Stimulated activated CD8-positive, alpha-beta memory T cell treated with anti-CD3 and anti-CD28 coated beads, Interleukin-15, amount 100 ng/mL, for 4 hours (primary cell): Measurements from ENCODE around the gene FCER1G.
"Not testable (repeated sequence)": the region's sequence is repeated elsewhere in the genome, so short reads cannot be mapped to it uniquely, and the experiment has no call there.

Experiments used
- DNase-seq, 2 donors: peaks; one replicate each; pipeline ENCODE4 v3.0.0-alpha.2; 2020; ENCODE audit warnings: low read depth in 2 of 2

FCER1G gene

GRCh38 chr1:161229896-161230295 is 14.8 kb downstream of the FCER1G start:
- DNase-seq: no peak

- DNase-seq: no peak
These were observed 15.7 kb downstream of the FCER1G start for GRCh38 chr1:161230762-161231161.

GRCh38 chr1:161233102-161233501 is 18.0 kb downstream of the FCER1G start:
- no peak for DNase-seq

- no peak for DNase-seq
These were observed 21.1 kb downstream of the FCER1G start for GRCh38 chr1:161235957-161236775.

GRCh38 chr1:161238039-161238473 is 23.0 kb downstream of the FCER1G start, which contains the start of gene NR1I3:
Gene NR1I3, minus strand, starts transcription at chr1:161238203. Its CDS starts 1,638 bp downstream, at chr1:161236565.
- no peak for DNase-seq

GRCh38 chr1:161241682-161242081 is 26.6 kb downstream of the FCER1G start:
- DNase-seq: no peak

GRCh38 chr1:161242313-161242712 is 27.2 kb downstream of the FCER1G start:
- DNase-seq: no peak

- DNase-seq: no peak
These were observed 29.8 kb downstream of the FCER1G start for GRCh38 chr1:161244888-161245287.

- DNase-seq: not testable (repeated sequence)
These were observed 35.0 kb downstream of the FCER1G start for GRCh38 chr1:161250100-161250499.

- DNase-seq: no peak
These were observed 35.7 kb downstream of the FCER1G start for GRCh38 chr1:161250829-161251228.

- no peak for DNase-seq
These were observed 36.5 kb downstream of the FCER1G start for GRCh38 chr1:161251579-161251978.

GRCh38 chr1:161255302-161255701 is 40.2 kb downstream of the FCER1G start:
- DNase-seq: not testable (repeated sequence)

- not testable (repeated sequence) for DNase-seq
These were observed 40.9 kb downstream of the FCER1G start for GRCh38 chr1:161255955-161256520.

- not testable (repeated sequence) for DNase-seq
These were observed 42.0 kb downstream of the FCER1G start for GRCh38 chr1:161257109-161257508.

- DNase-seq: peak in 1 of 2 donors; percentile 4
These were observed 43.6 kb downstream of the FCER1G start, which contains the start of gene PCP4L1 for GRCh38 chr1:161258439-161259344. Gene PCP4L1, plus strand, starts transcription at chr1:161258745. Its CDS starts 230 bp downstream, at chr1:161258975.

GRCh38 chr1:161259345-161259702 is 44.2 kb downstream of the FCER1G start:
- DNase-seq: no peak

- no peak for DNase-seq
These were observed 44.7 kb downstream of the FCER1G start for GRCh38 chr1:161259765-161260164.

GRCh38 chr1:161260376-161261260 is 45.5 kb downstream of the FCER1G start:
- DNase-seq: no peak

GRCh38 chr1:161261261-161262235 is 46.5 kb downstream of the FCER1G start:
- no peak for DNase-seq

GRCh38 chr1:161265305-161265704 is 50.2 kb downstream of the FCER1G start:
- DNase-seq: no peak
